ENCODE data around the gene MAGI2. TPM values are rescaled to one million over a fixed set of nuclear protein-coding genes. Genes with fewer than 3 reads are reported as not detected.

Gene MAGI2
- total and polyA plus RNA-seq, 4 donors: 3.7 to 25.5 (median 11.6) TPM

DNA sequence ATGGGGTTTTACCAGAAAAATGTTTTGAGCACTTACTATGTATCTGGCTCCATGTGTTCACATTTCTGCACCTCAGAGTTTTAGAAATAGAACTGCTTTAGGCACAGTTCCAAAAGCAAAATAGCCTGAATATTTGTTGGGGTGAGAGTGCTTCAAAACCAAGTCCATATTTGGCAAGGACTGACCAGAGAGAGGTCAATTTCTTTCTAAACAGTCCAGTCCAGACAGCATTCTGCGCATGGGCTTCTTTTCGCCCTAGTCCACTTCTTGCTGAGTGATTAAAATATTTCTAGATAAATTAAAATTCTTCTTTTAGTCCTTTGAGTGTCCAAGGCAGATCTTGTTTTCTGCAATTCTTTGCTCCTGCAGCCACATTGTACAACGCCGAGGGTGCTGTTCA is 1227.9 kb downstream of the MAGI2 start:
- H3K9me3 ChIP-seq (ENCODE audit: control insufficient read depth, low read length): no peaks in the 10 kb centered on the region
- no peaks in the 10 kb centered on the region for H3K36me3 ChIP-seq (ENCODE audit: control insufficient read depth in 1 of 2, insufficient read depth in 2 of 2, low read length in 1 of 2)
- intact Hi-C loops (cut with DNase I): loop anchor here in 1 of 2 donors (2.0 kb wide), 1 partner anchor 205 kb away; no protein-coding TSS in a partner anchor
- no peak overlapping the region for H3K4me3 ChIP-seq (ENCODE audit: low read length in 2 of 2)
- H3K27ac ChIP-seq (ENCODE audit: low read depth in 1 of 2, low read length in 2 of 2): peak overlapping the region in 1 of 2 donors; percentile 41
- peaks cover 5 to 9% of the 10 kb centered on the region in 2 donors for H3K4me1 ChIP-seq (ENCODE audit: control insufficient read depth in 1 of 2, insufficient read depth in 2 of 2, low read length in 2 of 2)
- no peaks in the 10 kb centered on the region for H3K27me3 ChIP-seq (ENCODE audit: control insufficient read depth in 1 of 2, insufficient read depth in 2 of 2, low read length in 1 of 2)
- 12 to 24% methylated on average over 4 of the region's 4 CpGs for WGBS, 2 donors
- peak; percentile 65 for ATAC-seq (ENCODE audit: low FRiP score)
- DNase-seq: no peak

DNA sequence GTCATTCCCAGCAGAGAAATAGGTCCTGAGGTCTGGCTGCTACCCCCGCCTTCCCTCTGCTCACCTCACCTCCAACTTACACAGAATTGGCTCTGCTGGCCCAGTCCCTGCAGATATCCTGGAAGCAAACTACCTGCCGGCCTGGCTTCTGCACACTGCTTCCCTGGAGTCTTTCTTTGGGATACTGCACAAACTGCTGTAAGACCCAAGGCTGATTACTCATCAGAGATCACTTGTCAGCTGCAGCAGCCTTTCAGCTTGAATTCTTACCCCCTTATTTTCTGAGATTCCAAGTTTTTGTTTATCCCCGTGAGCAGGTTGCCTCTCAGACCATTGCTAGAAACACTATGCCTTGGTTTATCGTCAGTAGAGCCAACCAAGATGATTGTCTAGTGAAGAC is 1228.5 kb downstream of the MAGI2 start:
- H3K9me3 ChIP-seq (ENCODE audit: control insufficient read depth, low read length): no peaks in the 10 kb centered on the region
- ATAC-seq (ENCODE audit: low FRiP score) (peak; percentile 9), DNase-seq (no peak)
- H3K4me3 ChIP-seq (ENCODE audit: low read length in 2 of 2): no peak overlapping the region
- intact Hi-C loops (cut with DNase I): loop anchor here in 1 of 2 donors (2.0 kb wide), 1 partner anchor 204 kb away; no protein-coding TSS in a partner anchor
- peak overlapping the region in 1 of 2 donors; percentile 41 for H3K27ac ChIP-seq (ENCODE audit: low read depth in 1 of 2, low read length in 2 of 2)
- H3K27me3 ChIP-seq (ENCODE audit: control insufficient read depth in 1 of 2, insufficient read depth in 2 of 2, low read length in 1 of 2): no peaks in the 10 kb centered on the region
- peaks cover 5 to 9% of the 10 kb centered on the region in 2 donors for H3K4me1 ChIP-seq (ENCODE audit: control insufficient read depth in 1 of 2, insufficient read depth in 2 of 2, low read length in 2 of 2)
- 95 to 96% methylated on average over 4 of the region's 4 CpGs for WGBS, 2 donors
- no peaks in the 10 kb centered on the region for H3K36me3 ChIP-seq (ENCODE audit: control insufficient read depth in 1 of 2, insufficient read depth in 2 of 2, low read length in 1 of 2)

DNA sequence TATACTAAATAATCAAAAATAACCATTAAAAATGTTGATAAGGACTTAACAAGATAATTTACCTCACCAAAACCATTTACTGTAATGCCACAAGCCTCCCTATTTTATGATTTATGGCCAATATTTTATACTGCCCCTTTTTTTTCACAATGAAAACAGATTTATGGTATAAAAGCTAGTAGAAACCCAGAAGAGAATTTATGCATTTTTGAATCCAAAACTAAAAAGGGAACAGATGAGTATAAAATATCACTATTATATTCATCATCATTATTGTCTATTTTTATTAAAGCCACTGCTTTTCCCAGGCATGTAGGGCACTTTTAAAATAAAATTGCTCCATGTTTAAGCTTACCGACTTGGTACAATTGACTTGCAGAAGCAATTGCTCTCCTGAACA is 1229.9 kb downstream of the MAGI2 start:
- Histone ChIP-seq H3K27ac (ENCODE audit: low read depth in 1 of 2, low read length in 2 of 2) (no peak overlapping the region), H3K27me3 (ENCODE audit: control insufficient read depth in 1 of 2, insufficient read depth in 2 of 2, low read length in 1 of 2) (no peaks in the 10 kb centered on the region), H3K9me3 (ENCODE audit: control insufficient read depth, low read length) (no peaks in the 10 kb centered on the region), H3K36me3 (ENCODE audit: control insufficient read depth in 1 of 2, insufficient read depth in 2 of 2, low read length in 1 of 2) (no peaks in the 10 kb centered on the region), H3K4me1 (ENCODE audit: control insufficient read depth in 1 of 2, insufficient read depth in 2 of 2, low read length in 2 of 2) (peaks cover 5 to 9% of the 10 kb centered on the region in 2 donors), H3K4me3 (ENCODE audit: low read length in 2 of 2) (no peak overlapping the region)
- intact Hi-C loops (cut with DNase I): no loop called here
- no peak for DNase-seq
- WGBS, 2 donors: 43 to 54% methylated on average over 1 of the region's 1 CpG
- no peak for ATAC-seq (ENCODE audit: low FRiP score)

DNA sequence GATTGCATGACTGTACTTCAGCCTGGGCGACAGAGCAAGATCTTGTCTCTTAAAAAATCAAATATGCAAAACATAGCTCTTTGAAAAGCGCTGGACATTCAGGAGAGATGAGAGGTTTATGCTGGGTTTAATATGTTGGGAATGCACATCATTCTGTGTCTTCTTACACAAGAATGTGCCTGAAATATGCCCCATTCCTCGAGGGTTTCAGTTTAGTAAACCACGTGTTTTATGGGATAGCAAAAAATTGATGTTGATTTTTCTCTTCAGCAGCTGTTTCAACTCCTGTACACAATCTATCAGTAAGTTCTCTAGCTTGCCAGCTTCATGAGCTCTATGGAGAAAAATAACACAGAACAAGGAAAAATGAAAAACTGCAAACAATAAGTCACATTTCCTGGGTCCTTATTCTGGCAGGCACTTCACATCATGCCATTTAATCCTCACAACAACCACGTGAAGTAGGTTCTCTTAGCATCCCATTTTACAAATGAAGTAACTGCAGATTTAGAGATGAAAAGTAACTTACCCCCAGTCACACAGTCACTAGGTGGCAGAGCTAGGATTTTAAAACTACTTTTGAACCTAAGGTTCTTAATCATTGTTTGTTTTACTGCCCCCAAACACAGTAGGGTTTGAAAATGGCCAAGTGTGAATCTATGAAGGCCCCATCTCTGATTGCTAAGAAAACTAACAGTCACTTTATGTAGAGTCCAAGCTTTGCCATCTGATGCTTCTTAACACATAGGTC is 1231.3 kb downstream of the MAGI2 start:
- Histone ChIP-seq H3K27me3 (ENCODE audit: control insufficient read depth in 1 of 2, insufficient read depth in 2 of 2, low read length in 1 of 2) (no peaks in the 10 kb centered on the region), H3K9me3 (ENCODE audit: control insufficient read depth, low read length) (no peaks in the 10 kb centered on the region), H3K4me3 (ENCODE audit: low read length in 2 of 2) (no peak overlapping the region), H3K27ac (ENCODE audit: low read depth in 1 of 2, low read length in 2 of 2) (no peak overlapping the region), H3K36me3 (ENCODE audit: control insufficient read depth in 1 of 2, insufficient read depth in 2 of 2, low read length in 1 of 2) (no peaks in the 10 kb centered on the region), H3K4me1 (ENCODE audit: control insufficient read depth in 1 of 2, insufficient read depth in 2 of 2, low read length in 2 of 2) (peaks cover 5 to 9% of the 10 kb centered on the region in 2 donors)
- ATAC-seq (ENCODE audit: low FRiP score): no peak
- WGBS, 2 donors: 37 to 38% methylated on average over 5 of the region's 5 CpGs
- intact Hi-C loops (cut with DNase I): no loop called here
- DNase-seq: no peak

DNA sequence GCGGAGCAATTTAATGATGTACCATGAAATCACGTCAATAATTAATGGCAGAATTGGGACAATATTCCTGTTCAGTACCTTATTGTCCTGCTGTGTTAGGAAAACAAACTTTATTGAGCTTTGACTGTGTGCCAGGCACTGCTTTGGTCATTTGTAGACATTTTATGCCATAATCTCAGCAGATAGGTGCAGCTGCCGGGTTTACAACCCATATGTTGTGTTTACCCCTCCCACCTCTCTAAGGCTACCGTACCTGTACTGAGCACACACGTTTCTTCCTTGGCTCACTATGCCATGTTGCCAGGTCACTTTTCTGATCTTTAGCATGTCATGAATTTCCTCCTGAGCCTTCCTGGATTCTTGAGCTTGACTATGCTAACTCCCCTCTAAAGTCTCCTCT is 1232.7 kb downstream of the MAGI2 start:
- no peak for ATAC-seq (ENCODE audit: low FRiP score)
- DNase-seq: no peak
- no peaks in the 10 kb centered on the region for H3K36me3 ChIP-seq (ENCODE audit: control insufficient read depth in 1 of 2, insufficient read depth in 2 of 2, low read length in 1 of 2)
- H3K4me1 ChIP-seq (ENCODE audit: control insufficient read depth in 1 of 2, insufficient read depth in 2 of 2, low read length in 2 of 2): peaks cover 3 to 9% of the 10 kb centered on the region in 2 donors
- no peaks in the 10 kb centered on the region for H3K27me3 ChIP-seq (ENCODE audit: control insufficient read depth in 1 of 2, insufficient read depth in 2 of 2, low read length in 1 of 2)
- 92 to 94% methylated on average over 5 of the region's 5 CpGs for WGBS, 2 donors
- H3K4me3 ChIP-seq (ENCODE audit: low read length in 2 of 2): no peak overlapping the region
- no peaks in the 10 kb centered on the region for H3K9me3 ChIP-seq (ENCODE audit: control insufficient read depth, low read length)
- H3K27ac ChIP-seq (ENCODE audit: low read depth in 1 of 2, low read length in 2 of 2): no peak overlapping the region
- intact Hi-C loops (cut with DNase I): no loop called here

DNA sequence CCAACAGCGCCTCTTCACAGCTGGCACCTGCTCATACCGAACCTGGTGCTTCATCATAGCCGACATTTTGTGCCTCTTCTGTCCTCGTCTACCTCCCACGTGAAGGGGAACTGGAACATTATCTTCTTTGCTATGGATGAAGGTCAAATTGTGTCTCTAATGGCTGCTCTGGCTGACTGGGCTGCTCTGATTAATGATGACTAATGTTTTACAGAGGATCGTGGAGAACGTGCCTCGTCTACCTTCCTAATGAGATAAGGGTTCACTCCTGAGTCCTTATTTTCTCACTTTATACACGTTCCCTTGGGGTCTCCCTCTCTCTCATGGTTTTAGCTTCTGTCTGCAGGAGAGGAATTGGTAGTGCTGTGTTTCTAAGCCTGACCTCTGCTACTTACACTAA is 1234.6 kb downstream of the MAGI2 start:
- Histone ChIP-seq H3K4me1 (ENCODE audit: control insufficient read depth in 1 of 2, insufficient read depth in 2 of 2, low read length in 2 of 2) (peaks cover 0 to 1% of the 10 kb centered on the region in 2 donors), H3K9me3 (ENCODE audit: control insufficient read depth, low read length) (no peaks in the 10 kb centered on the region), H3K4me3 (ENCODE audit: low read length in 2 of 2) (no peak overlapping the region), H3K36me3 (ENCODE audit: control insufficient read depth in 1 of 2, insufficient read depth in 2 of 2, low read length in 1 of 2) (no peaks in the 10 kb centered on the region), H3K27ac (ENCODE audit: low read depth in 1 of 2, low read length in 2 of 2) (no peak overlapping the region), H3K27me3 (ENCODE audit: control insufficient read depth in 1 of 2, insufficient read depth in 2 of 2, low read length in 1 of 2) (no peaks in the 10 kb centered on the region)
- 85% methylated on average over 9 of the region's 9 CpGs for WGBS, 2 donors
- ATAC-seq (ENCODE audit: low FRiP score) (no peak), DNase-seq (no peak)
- intact Hi-C loops (cut with DNase I): loop anchor here in 1 of 2 donors (10.0 kb wide), 1 partner anchor 84 kb away; no protein-coding TSS in a partner anchor

DNA sequence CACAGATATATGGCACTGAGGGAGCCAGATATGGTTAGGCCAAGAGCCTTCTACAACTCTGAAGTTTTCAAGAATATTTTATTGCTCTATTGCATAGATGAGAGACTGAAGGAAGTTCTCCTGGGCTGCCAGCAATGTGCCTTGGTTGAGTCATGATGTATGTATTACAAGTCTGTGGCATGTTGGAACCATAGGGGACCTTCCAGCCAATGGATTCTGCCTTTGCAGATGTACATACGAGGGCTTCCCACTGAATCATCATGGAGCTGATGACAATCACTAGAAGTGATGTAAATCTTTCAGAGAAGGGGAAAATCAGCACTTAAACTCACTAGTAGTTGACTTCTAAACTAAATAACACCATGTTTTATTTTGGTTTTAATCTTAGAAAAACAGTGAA is 1235.4 kb downstream of the MAGI2 start:
- ATAC-seq (ENCODE audit: low FRiP score): no peak
- WGBS, 2 donors: 88% methylated on average over 1 of the region's 1 CpG
- H3K27me3 ChIP-seq (ENCODE audit: control insufficient read depth in 1 of 2, insufficient read depth in 2 of 2, low read length in 1 of 2): no peaks in the 10 kb centered on the region
- H3K27ac ChIP-seq (ENCODE audit: low read depth in 1 of 2, low read length in 2 of 2): no peak overlapping the region
- no peaks in the 10 kb centered on the region for H3K36me3 ChIP-seq (ENCODE audit: control insufficient read depth in 1 of 2, insufficient read depth in 2 of 2, low read length in 1 of 2)
- no peak for DNase-seq
- peaks cover 0 to 1% of the 10 kb centered on the region in 2 donors for H3K4me1 ChIP-seq (ENCODE audit: control insufficient read depth in 1 of 2, insufficient read depth in 2 of 2, low read length in 2 of 2)
- no peaks in the 10 kb centered on the region for H3K9me3 ChIP-seq (ENCODE audit: control insufficient read depth, low read length)
- intact Hi-C loops (cut with DNase I): loop anchor here in 1 of 2 donors (10.0 kb wide), 1 partner anchor 83 kb away; no protein-coding TSS in a partner anchor
- no peak overlapping the region for H3K4me3 ChIP-seq (ENCODE audit: low read length in 2 of 2)

GRCh38 chr7:78215199-78215598 is 1238.3 kb downstream of the MAGI2 start:
- Histone ChIP-seq H3K9me3 (ENCODE audit: control insufficient read depth, low read length) (no peaks in the 10 kb centered on the region), H3K4me1 (ENCODE audit: control insufficient read depth in 1 of 2, insufficient read depth in 2 of 2, low read length in 2 of 2) (no peaks in the 10 kb centered on the region), H3K4me3 (ENCODE audit: low read length in 2 of 2) (no peak overlapping the region), H3K27ac (ENCODE audit: low read depth in 1 of 2, low read length in 2 of 2) (no peak overlapping the region), H3K36me3 (ENCODE audit: control insufficient read depth in 1 of 2, insufficient read depth in 2 of 2, low read length in 1 of 2) (no peaks in the 10 kb centered on the region), H3K27me3 (ENCODE audit: control insufficient read depth in 1 of 2, insufficient read depth in 2 of 2, low read length in 1 of 2) (no peaks in the 10 kb centered on the region)
- intact Hi-C loops (cut with DNase I): loop anchor here in 1 of 2 donors (10.0 kb wide), 1 partner anchor 80 kb away; no protein-coding TSS in a partner anchor
- WGBS, 2 donors: 93 to 94% methylated on average over 3 of the region's 3 CpGs
- ATAC-seq (ENCODE audit: low FRiP score): no peak
- no peak for DNase-seq

DNA sequence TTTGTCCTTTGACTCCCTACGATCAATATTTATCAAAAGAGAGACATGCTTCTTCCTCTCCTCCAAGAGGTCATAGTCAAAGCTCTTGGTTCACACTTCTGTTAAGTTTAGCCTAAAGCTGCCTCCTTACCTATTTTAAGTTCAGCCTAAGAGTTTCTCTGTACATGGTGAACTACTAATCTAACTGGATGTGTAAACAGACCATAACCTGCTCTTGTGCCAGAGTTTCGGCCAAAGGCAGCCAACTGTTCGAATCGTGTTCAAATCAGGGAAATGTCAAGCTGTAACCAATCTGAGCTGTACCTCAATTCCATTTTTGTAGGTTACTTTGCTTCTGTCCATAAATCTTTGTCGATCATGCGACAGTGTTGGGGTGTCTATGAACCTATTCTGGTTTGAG is 1240.1 kb downstream of the MAGI2 start:
- intact Hi-C loops (cut with DNase I): loop anchor here in 1 of 2 donors (10.0 kb wide), 1 partner anchor 79 kb away; no protein-coding TSS in a partner anchor
- Histone ChIP-seq H3K4me3 (ENCODE audit: low read length in 2 of 2) (no peak overlapping the region), H3K36me3 (ENCODE audit: control insufficient read depth in 1 of 2, insufficient read depth in 2 of 2, low read length in 1 of 2) (no peaks in the 10 kb centered on the region), H3K27ac (ENCODE audit: low read depth in 1 of 2, low read length in 2 of 2) (no peak overlapping the region), H3K27me3 (ENCODE audit: control insufficient read depth in 1 of 2, insufficient read depth in 2 of 2, low read length in 1 of 2) (no peaks in the 10 kb centered on the region), H3K9me3 (ENCODE audit: control insufficient read depth, low read length) (no peaks in the 10 kb centered on the region), H3K4me1 (ENCODE audit: control insufficient read depth in 1 of 2, insufficient read depth in 2 of 2, low read length in 2 of 2) (no peaks in the 10 kb centered on the region)
- ATAC-seq (ENCODE audit: low FRiP score) (no peak), DNase-seq (no peak)
- WGBS, 2 donors: 57 to 65% methylated on average over 6 of the region's 6 CpGs
